IMR-90 (cell line): Measurements from ENCODE around the gene JPH3. TPM values are rescaled to one million over a fixed set of nuclear protein-coding genes. Genes with fewer than 3 reads are reported as not detected.

Source experiments
- ATAC-seq: fragments of 200-7000 bp; cut with Tn5 transposase; 2 replicates; pipeline ENCODE4 v1.9.1; 2020; ENCODE audit warnings: low read depth, mild to moderate bottlenecking, moderate library complexity
- BruUV-seq: library from RNA; stranded (reverse); fragments of 400-500 nt; replicated peaks from 2 replicates; lab custom pipeline; 2021; lab: Mats Ljungman, UMichigan
- CTCF ChIA-PET: fragments of 300-600 bp; formaldehyde crosslinking; extraction: SDS; loops from one replicate; lab custom pipeline; 2021; ENCODE audit warnings: antibody characterized with exemption; lab: Yijun Ruan, JAX
- POLR2A ChIA-PET: fragments of 300-600 bp; sonication (Branson Sonifier 250); formaldehyde crosslinking; loops from one replicate; lab custom pipeline; 2022; ENCODE audit warnings: antibody characterized with exemption; ENCODE audit not compliant: unreplicated experiment; lab: Charles Lee
- DNase-seq: peaks from one replicate; pipeline ENCODE4 v3.0.0; 2013
- H2AFZ ChIP-seq: replicated peaks from 2 replicates; pipeline ENCODE3; 2013; ENCODE audit warnings: low read length, mild to moderate bottlenecking; ENCODE audit not compliant: poor library complexity
- H2AK5ac ChIP-seq: 2 replicates; pipeline ENCODE4 v1.6.1; 2013; ENCODE audit warnings: low read depth, low read length, inconsistent platforms
- H2AK9ac ChIP-seq: replicated peaks from 2 replicates; pipeline ENCODE3; 2013; ENCODE audit warnings: mild to moderate bottlenecking, low read depth, low read length, moderate library complexity; ENCODE audit not compliant: poor library complexity
- H2BK120ac ChIP-seq: 2 replicates; pipeline ENCODE4 v1.6.1; 2013; ENCODE audit warnings: low read depth, low read length, inconsistent platforms
- H2BK15ac ChIP-seq: 3 replicates; pipeline ENCODE4 v1.6.1; 2013; ENCODE audit warnings: low read depth, low read length, inconsistent platforms
- H2BK20ac ChIP-seq: 2 replicates; pipeline ENCODE4 v1.6.1; 2013; ENCODE audit warnings: low read depth, mild to moderate bottlenecking, inconsistent platforms, low read length, moderate library complexity
- H2BK5ac ChIP-seq: 2 replicates; pipeline ENCODE4 v1.6.1; 2013; ENCODE audit warnings: mild to moderate bottlenecking, low read depth, low read length, inconsistent platforms; ENCODE audit not compliant: poor library complexity, severe bottlenecking
- H3K14ac ChIP-seq: replicated peaks from 2 replicates; pipeline ENCODE4 v1.6.1; 2013; ENCODE audit warnings: low read depth, low read length, inconsistent platforms
- H3K18ac ChIP-seq: 2 replicates; pipeline ENCODE4 v1.6.1; 2013; ENCODE audit warnings: low read depth, low read length, control low read depth
- H3K23ac ChIP-seq: 2 replicates; pipeline ENCODE4 v1.6.1; 2013; ENCODE audit warnings: low read depth, low read length, inconsistent platforms
- H3K27ac ChIP-seq: 2 replicates; pipeline ENCODE4 v1.5.1; 2013; ENCODE audit warnings: mild to moderate bottlenecking, control low read depth, low read length; ENCODE audit not compliant: insufficient read depth
- H3K27me3 ChIP-seq: 2 replicates; pipeline ENCODE4 v1.6.1; 2013; ENCODE audit warnings: low read length; ENCODE audit not compliant: control insufficient read depth, insufficient read depth
- H3K36me3 ChIP-seq: 2 replicates; pipeline ENCODE4 v1.6.1; 2013; ENCODE audit warnings: low read length, mixed read lengths; ENCODE audit not compliant: control insufficient read depth, insufficient read depth
- H3K4ac ChIP-seq: 2 replicates; pipeline ENCODE4 v1.6.1; 2013; ENCODE audit warnings: low read depth, low read length, inconsistent platforms
- H3K4me1 ChIP-seq: 2 replicates; pipeline ENCODE4 v1.6.1; 2013; ENCODE audit warnings: low read length, mixed read lengths; ENCODE audit not compliant: control insufficient read depth, insufficient read depth
- H3K4me2 ChIP-seq: 2 replicates; pipeline ENCODE4 v1.6.1; 2013; ENCODE audit warnings: low read depth, mild to moderate bottlenecking, control low read depth, low read length, moderate library complexity
- H3K4me3 ChIP-seq: 2 replicates; pipeline ENCODE4 v1.5.1; 2013; ENCODE audit warnings: low read depth, mild to moderate bottlenecking, control low read depth, low read length, moderate library complexity; ENCODE audit not compliant: insufficient read depth
- H3K56ac ChIP-seq: 2 replicates; pipeline ENCODE4 v1.6.1; 2013; ENCODE audit warnings: low read length, inconsistent platforms; ENCODE audit not compliant: insufficient read depth; ENCODE audit errors: extremely low read depth
- H3K79me1 ChIP-seq, 2 experiments: 2 replicates each; pipeline ENCODE4 v1.6.1; 2013; ENCODE audit warnings: low read length in 2 of 2, inconsistent platforms in 1 of 2, low read depth in 1 of 2
- H3K9ac ChIP-seq: 2 replicates; pipeline ENCODE4 v1.6.1; 2013; ENCODE audit warnings: low read depth, low read length, control low read depth
- H3K9me1 ChIP-seq: 2 replicates; pipeline ENCODE4 v1.6.1; 2013; ENCODE audit warnings: low read length, inconsistent platforms; ENCODE audit not compliant: insufficient read depth
- H3K9me3 ChIP-seq: 2 replicates; pipeline ENCODE4 v1.6.1; 2013; ENCODE audit warnings: low read length; ENCODE audit not compliant: control insufficient read depth, insufficient read depth
- H4K20me1 ChIP-seq: 2 replicates; pipeline ENCODE4 v1.6.1; 2013; ENCODE audit warnings: low read length, inconsistent platforms; ENCODE audit not compliant: insufficient read depth
- H4K5ac ChIP-seq: 2 replicates; pipeline ENCODE4 v1.6.1; 2013; ENCODE audit warnings: mild to moderate bottlenecking, low read depth, low read length, control low read depth
- H4K8ac ChIP-seq, 2 experiments: 2 replicates each; pipeline ENCODE4 v1.6.1; 2013; ENCODE audit warnings: low read depth in 2 of 2, low read length in 2 of 2, control low read depth in 1 of 2, inconsistent platforms in 1 of 2
- H4K91ac ChIP-seq: 2 replicates; pipeline ENCODE4 v1.6.1; 2013; ENCODE audit warnings: low read depth, low read length, inconsistent platforms; ENCODE audit not compliant: insufficient read depth
- BHLHE40 ChIP-seq: fragments of 150-350 bp; IDR thresholded peaks from 2 replicates; pipeline ENCODE4 v1.6.1; 2016; ENCODE audit warnings: mild to moderate bottlenecking, low read depth, low read length
- CEBPB ChIP-seq: IDR thresholded peaks from 2 replicates; pipeline ENCODE4 v1.6.1; 2012; ENCODE audit warnings: low read depth, low read length, improper control_type of control experiment
- CTCF ChIP-seq: conservative IDR thresholded peaks from 2 replicates; pipeline ENCODE4 v1.5.1; 2012; ENCODE audit warnings: mild to moderate bottlenecking, low read depth, low read length, improper control_type of control experiment
- ELK1 ChIP-seq: fragments of 150-350 bp; IDR thresholded peaks from 2 replicates; pipeline ENCODE4 v1.6.1; 2016; ENCODE audit warnings: low read depth, mild to moderate bottlenecking, low read length, moderate library complexity, borderline replicate concordance
- FOS ChIP-seq: fragments of 150-350 bp; IDR thresholded peaks from 2 replicates; pipeline ENCODE4 v1.6.1; 2016; ENCODE audit warnings: low read depth, low read length
- MAZ ChIP-seq: IDR thresholded peaks from 2 replicates; pipeline ENCODE4 v1.6.1; 2012; ENCODE audit warnings: low read depth, mild to moderate bottlenecking, low read length, improper control_type of control experiment, moderate library complexity, borderline replicate concordance
- MXI1 ChIP-seq: IDR thresholded peaks from 2 replicates; pipeline ENCODE4 v1.6.1; 2012; ENCODE audit warnings: low read depth, mild to moderate bottlenecking, low read length, moderate library complexity, borderline replicate concordance
- NFE2L2 ChIP-seq: fragments of 150-350 bp; IDR thresholded peaks from 2 replicates; pipeline ENCODE4 v1.6.1; 2016; ENCODE audit warnings: low read depth, mild to moderate bottlenecking, low read length
- RCOR1 ChIP-seq: IDR thresholded peaks from 2 replicates; pipeline ENCODE4 v1.6.1; 2012; ENCODE audit warnings: mild to moderate bottlenecking, low read length, improper control_type of control experiment; ENCODE audit not compliant: insufficient replicate concordance
- RFX5 ChIP-seq: IDR thresholded peaks from 2 replicates; pipeline ENCODE4 v1.8.0; 2012; ENCODE audit warnings: low read depth, mild to moderate bottlenecking, low read length, moderate library complexity
- WGBS, 2 experiments: methylation state at CpG; one replicate each; pipeline versions ENCODE4 v1.1.5 to v1.1.7; 2013; ENCODE audit warnings: missing lambda C conversion rate in 2 of 2; ENCODE audit not compliant: insufficient read length in 1 of 2; ENCODE audit errors: extremely low coverage in 2 of 2; 5-methylcytosine and 5-hydroxymethylcytosine counted together
- dilution Hi-C: fragments of 300-500 bp; cut with HindIII; formaldehyde crosslinking; loops from one replicate; pipeline ENCODE4 v1.14.3; 2018; ENCODE audit warnings: low sequenced_read_pairs; ENCODE audit not compliant: unreplicated experiment
- in situ Hi-C: fragments of 300-500 bp; cut with MboI; formaldehyde crosslinking; loops from 3 replicates; pipeline ENCODE4 v1.14.3; 2019; ENCODE audit warnings: low sequenced_read_pairs, inconsistent platforms, mixed read lengths
- intact Hi-C: fragments of 100-400 bp; cut with micrococcal nuclease; formaldehyde crosslinking; loops from 2 replicates; pipeline ENCODE4 v1.10.0; 2022
- polyA plus RNA-seq, 3 experiments: library from polyadenylated mRNA; depleted of rRNA; stranded (reverse); fragments of >200 nt; gene quantifications; 2 replicates each; pipeline ENCODE4 v1.2.3, GENCODE V29; 2012; ENCODE audit warnings: low replicate concordance in 1 of 3
- total RNA-seq: library from RNA; depleted of rRNA; stranded (reverse); fragments of >200 nt; gene quantifications from 2 replicates; pipeline ENCODE4 v1.2.3, GENCODE V29; 2012

The JPH3 gene
- total and polyA plus RNA-seq, 2 of the 4 experiments (the other 2 are of a cell fraction) = 0.03 TPM; not detected in 1

GRCh38 chr16:87693827-87694226 lies 91.5 kb downstream of the JPH3 start:
- no peak overlapping the region for H3K56ac ChIP-seq
- no peak overlapping the region for H3K14ac ChIP-seq
- no peak for TF ChIP-seq RCOR1
- TF ChIP-seq NFE2L2 = no peak
- no peak for TF ChIP-seq MAZ
- TF ChIP-seq CTCF = no peak
- no peak for TF ChIP-seq MXI1
- no peak for TF ChIP-seq ELK1
- TF ChIP-seq CEBPB = no peak
- TF ChIP-seq RFX5 = no peak
- TF ChIP-seq BHLHE40 = no peak
- no peak for TF ChIP-seq FOS
- H2BK120ac ChIP-seq = no peak overlapping the region
- no peak overlapping the region for H3K9ac ChIP-seq
- CTCF ChIA-PET = no interaction called here
- no peak overlapping the region for H2AK9ac ChIP-seq
- DNase-seq (no peak), ATAC-seq (no peak)
- H3K27me3 ChIP-seq = no peaks in the 10 kb centered on the region; the same call in 1 of the 2 replicates
- intact Hi-C loops = no loop called here
- H2AK5ac ChIP-seq = no peak overlapping the region
- no peak overlapping the region for H2AFZ ChIP-seq
- H3K9me1 ChIP-seq = no peaks in the 10 kb centered on the region
- H4K8ac ChIP-seq = no peak overlapping the region
- H2BK5ac ChIP-seq = no peak overlapping the region
- in situ Hi-C loops = no loop called here
- POLR2A ChIA-PET = no interaction called here
- 0 out of 2 replicates have a peak, but pooled peaks cover 3% of the 10 kb centered on the region for H4K20me1 ChIP-seq
- WGBS, 2 experiments = 98% methylated on average over 14 of the region's 16 CpGs; no CpG with 5 or more reads in 1 of the 2 experiments
- no peak overlapping the region for H4K5ac ChIP-seq
- H3K4me2 ChIP-seq = no peak overlapping the region
- no peak overlapping the region for H3K23ac ChIP-seq
- no peak overlapping the region for H2BK15ac ChIP-seq
- no peak overlapping the region for H3K18ac ChIP-seq
- no peaks in the 10 kb centered on the region for H3K9me3 ChIP-seq
- no TSS peak for BruUV-seq
- H3K36me3 ChIP-seq = peaks cover 2% of the 10 kb centered on the region; the same call in 1 of the 2 replicates
- no peak overlapping the region for H4K91ac ChIP-seq
- H3K79me1 ChIP-seq = no peaks in the 10 kb centered on the region
- no peak overlapping the region for H3K4me3 ChIP-seq
- dilution Hi-C loops = no loop called here
- H3K4me1 ChIP-seq = no peaks in the 10 kb centered on the region
- no peak overlapping the region for H3K27ac ChIP-seq
- H2BK20ac ChIP-seq = no peak overlapping the region
- no peak overlapping the region for H3K4ac ChIP-seq
